ENCODE measurements around the gene GBX2.

Gene GBX2

DNA sequence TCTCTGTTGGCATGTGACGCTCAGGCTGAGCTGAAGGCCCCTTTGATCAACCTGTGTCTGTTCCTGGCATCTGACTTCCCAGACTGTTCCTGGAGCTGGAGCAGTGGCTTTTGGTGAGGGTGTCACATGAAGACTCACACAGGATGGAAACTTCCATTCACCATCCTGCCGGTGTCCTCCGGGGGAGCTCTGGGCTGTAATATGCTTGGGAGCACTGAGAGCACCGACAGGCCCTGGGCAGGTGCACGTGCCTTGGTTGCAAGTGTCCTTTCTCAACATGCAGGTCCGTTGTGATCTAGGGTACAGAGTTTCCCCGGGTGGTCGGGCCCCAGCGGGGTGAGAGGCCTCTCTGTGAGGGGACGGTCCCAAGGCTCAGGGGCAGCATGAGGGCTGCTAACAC lies 24.8 kb upstream of the GBX2 start:
- TF ChIP-seq, protein P1, sequence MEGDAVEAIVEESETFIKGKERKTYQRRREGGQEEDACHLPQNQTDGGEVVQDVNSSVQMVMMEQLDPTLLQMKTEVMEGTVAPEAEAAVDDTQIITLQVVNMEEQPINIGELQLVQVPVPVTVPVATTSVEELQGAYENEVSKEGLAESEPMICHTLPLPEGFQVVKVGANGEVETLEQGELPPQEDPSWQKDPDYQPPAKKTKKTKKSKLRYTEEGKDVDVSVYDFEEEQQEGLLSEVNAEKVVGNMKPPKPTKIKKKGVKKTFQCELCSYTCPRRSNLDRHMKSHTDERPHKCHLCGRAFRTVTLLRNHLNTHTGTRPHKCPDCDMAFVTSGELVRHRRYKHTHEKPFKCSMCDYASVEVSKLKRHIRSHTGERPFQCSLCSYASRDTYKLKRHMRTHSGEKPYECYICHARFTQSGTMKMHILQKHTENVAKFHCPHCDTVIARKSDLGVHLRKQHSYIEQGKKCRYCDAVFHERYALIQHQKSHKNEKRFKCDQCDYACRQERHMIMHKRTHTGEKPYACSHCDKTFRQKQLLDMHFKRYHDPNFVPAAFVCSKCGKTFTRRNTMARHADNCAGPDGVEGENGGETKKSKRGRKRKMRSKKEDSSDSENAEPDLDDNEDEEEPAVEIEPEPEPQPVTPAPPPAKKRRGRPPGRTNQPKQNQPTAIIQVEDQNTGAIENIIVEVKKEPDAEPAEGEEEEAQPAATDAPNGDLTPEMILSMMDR (IDR thresholded peaks at IDR 0.05; ENCODE audit: low read depth, low read length, missing control alignments), result no peak
- DNase-seq (ENCODE audit: low read depth), result no peak
- H3K4me3 ChIP-seq (ENCODE audit: low read depth, low read length), result no peak overlapping the region
- in situ Hi-C loops (cut with HindIII; ENCODE audit: low sequenced_read_pairs), result loop anchor here (25.0 kb wide), 1 partner anchor 406 kb away; no protein-coding TSS in a partner anchor

GRCh38 chr2:236190674-236191073 lies 22.5 kb upstream of the GBX2 start:
- no peak for DNase-seq (ENCODE audit: low read depth)
- no peak overlapping the region for H3K4me3 ChIP-seq (ENCODE audit: low read depth, low read length)
- TF ChIP-seq, protein P1 (IDR thresholded peaks at IDR 0.05; ENCODE audit: low read depth, low read length, missing control alignments), result no peak
- in situ Hi-C loops (cut with HindIII; ENCODE audit: low sequenced_read_pairs), result loop anchor here (25.0 kb wide), 1 partner anchor 403 kb away; no protein-coding TSS in a partner anchor

DNA sequence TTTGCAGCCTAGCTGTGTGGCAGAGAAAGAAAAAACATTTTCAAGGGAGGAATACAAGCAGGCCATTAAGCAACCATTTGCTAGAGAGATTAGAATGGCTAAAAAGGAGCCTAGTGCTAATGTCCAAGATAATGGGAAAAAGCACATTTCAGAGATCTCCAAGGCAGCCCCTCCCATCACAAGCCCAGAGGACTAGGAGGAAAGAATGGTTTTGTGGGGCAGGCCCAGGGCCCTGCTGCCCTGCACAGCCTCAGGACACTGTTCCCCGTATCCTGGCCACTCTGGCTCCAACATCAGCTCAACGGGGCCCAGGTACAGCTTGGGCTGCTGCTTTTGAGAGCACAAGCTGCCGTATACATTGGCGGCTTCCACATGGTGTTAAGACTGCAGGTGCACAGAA lies 16.5 kb upstream of the GBX2 start:
- in situ Hi-C loops (cut with HindIII; ENCODE audit: low sequenced_read_pairs), result loop anchor here (25.0 kb wide), 1 partner anchor 397 kb away; no protein-coding TSS in a partner anchor
- H3K4me3 ChIP-seq (ENCODE audit: low read depth, low read length), result no peak overlapping the region
- TF ChIP-seq, protein P1 (IDR thresholded peaks at IDR 0.05; ENCODE audit: low read depth, low read length, missing control alignments), result no peak
- no peak for DNase-seq (ENCODE audit: low read depth)

- no peak for DNase-seq (ENCODE audit: low read depth)
- TF ChIP-seq, protein P1 (IDR thresholded peaks at IDR 0.05; ENCODE audit: low read depth, low read length, missing control alignments), result peak; percentile 68
- no peak overlapping the region for H3K4me3 ChIP-seq (ENCODE audit: low read depth, low read length)
- in situ Hi-C loops (cut with HindIII; ENCODE audit: low sequenced_read_pairs), result loop anchor here (25.0 kb wide), 1 partner anchor 394 kb away; no protein-coding TSS in a partner anchor
Observed at GRCh38 chr2:236180831-236181453, 12.8 kb upstream of the GBX2 start.

- TF ChIP-seq, protein P1 (IDR thresholded peaks at IDR 0.05; ENCODE audit: low read depth, low read length, missing control alignments), result no peak
- no peak for DNase-seq (ENCODE audit: low read depth)
- peak overlapping the region; percentile 36 for H3K4me3 ChIP-seq (ENCODE audit: low read depth, low read length)
- in situ Hi-C loops (cut with HindIII; ENCODE audit: low sequenced_read_pairs), result loop anchor here (25.0 kb wide), 1 partner anchor 393 kb away; no protein-coding TSS in a partner anchor
Observed at GRCh38 chr2:236180076-236180816, 12.1 kb upstream of the GBX2 start.

- H3K4me3 ChIP-seq (ENCODE audit: low read depth, low read length), result peak overlapping the region; percentile 36
- TF ChIP-seq, protein P1 (IDR thresholded peaks at IDR 0.05; ENCODE audit: low read depth, low read length, missing control alignments), result no peak
- in situ Hi-C loops (cut with HindIII; ENCODE audit: low sequenced_read_pairs), result loop anchor here (25.0 kb wide), 1 partner anchor 392 kb away; no protein-coding TSS in a partner anchor
- DNase-seq (ENCODE audit: low read depth), result no peak
Observed at GRCh38 chr2:236179236-236180075, 11.3 kb upstream of the GBX2 start.
